Keratinocyte (primary cell): Measurements from ENCODE around the gene BTBD3. TPM values are rescaled to one million over a fixed set of nuclear protein-coding genes. Genes with fewer than 3 reads are reported as not detected.

Experiments
- DNase-seq: peaks from one replicate; pipeline ENCODE4 v3.0.0-alpha.2; 2011; ENCODE audit warnings: low read depth, missing footprints, low spot score
- FAIRE-seq: peaks from 2 replicates; lab custom pipeline; 2011; peaks lifted over from hg19 to GRCh38; lab: Jason Lieb, UNC
- H2AFZ ChIP-seq: 2 replicates; pipeline ENCODE4 v1.6.0; 2012; ENCODE audit warnings: low read length, control low read depth, inconsistent platforms; ENCODE audit not compliant: control insufficient read depth
- H3K27ac ChIP-seq: 2 replicates; pipeline ENCODE4 v1.5.1; 2011; ENCODE audit warnings: low read length; ENCODE audit not compliant: control insufficient read depth, insufficient read depth
- H3K27me3 ChIP-seq: 3 replicates; pipeline ENCODE4 v1.6.0; 2011; ENCODE audit warnings: low read length; ENCODE audit not compliant: control insufficient read depth, insufficient read depth; ENCODE audit errors: extremely low read depth
- H3K36me3 ChIP-seq, 2 experiments: 2 replicates in 1 of 2; 3 replicates in 1 of 2; pipeline ENCODE4 v1.5.1; 2011; ENCODE audit warnings: low read length in 2 of 2, mild to moderate bottlenecking in 1 of 2; ENCODE audit not compliant: control insufficient read depth in 2 of 2, insufficient read depth in 2 of 2; ENCODE audit errors: extremely low read depth in 1 of 2
- H3K4me1 ChIP-seq: 3 replicates; pipeline ENCODE4 v1.5.1; 2011; ENCODE audit warnings: low read length; ENCODE audit not compliant: control insufficient read depth, insufficient read depth; ENCODE audit errors: extremely low read depth
- H3K4me2 ChIP-seq: 3 replicates; pipeline ENCODE4 v1.6.0; 2011; ENCODE audit warnings: low read depth, low read length; ENCODE audit not compliant: control insufficient read depth, insufficient read depth; ENCODE audit errors: extremely low read depth
- H3K4me3 ChIP-seq, 3 experiments: fragments of 200-600 bp in 1 of 3; sonication (generic) in 1 of 3; 2 replicates in 2 of 3; 3 replicates in 1 of 3; pipeline ENCODE4 v1.5.1; 2011 to 2016; ENCODE audit warnings: low read length in 3 of 3, mild to moderate bottlenecking in 3 of 3, control low read depth in 2 of 3, inconsistent platforms in 1 of 3, low read depth in 1 of 3, mixed read lengths in 1 of 3, mixed run types in 1 of 3, moderate library complexity in 1 of 3; ENCODE audit not compliant: control insufficient read depth in 2 of 3, insufficient read depth in 2 of 3; ENCODE audit errors: extremely low read depth in 1 of 3
- H3K79me2 ChIP-seq: 2 replicates; pipeline ENCODE4 v1.6.0; 2012; ENCODE audit warnings: low read length; ENCODE audit not compliant: control insufficient read depth, insufficient read depth
- H3K9ac ChIP-seq: 3 replicates; pipeline ENCODE4 v1.6.0; 2011; ENCODE audit warnings: low read length; ENCODE audit not compliant: control insufficient read depth, insufficient read depth; ENCODE audit errors: extremely low read depth
- H3K9me1 ChIP-seq: 3 replicates; pipeline ENCODE4 v1.6.0; 2011; ENCODE audit warnings: low read length; ENCODE audit not compliant: control insufficient read depth, insufficient read depth; ENCODE audit errors: extremely low read depth
- H3K9me3 ChIP-seq: 2 replicates; pipeline ENCODE4 v1.5.1; 2012; ENCODE audit warnings: low read depth, low read length; ENCODE audit not compliant: control insufficient read depth
- H4K20me1 ChIP-seq: 3 replicates; pipeline ENCODE4 v1.6.0; 2011; ENCODE audit warnings: low read length; ENCODE audit not compliant: control insufficient read depth, insufficient read depth; ENCODE audit errors: extremely low read depth
- EZH2 ChIP-seq: IDR thresholded peaks from one replicate; pipeline ENCODE4 v1.6.1; 2012; ENCODE audit warnings: inconsistent platforms, mild to moderate bottlenecking, low read length, moderate library complexity
- dilution Hi-C: fragments of 300-500 bp; cut with MboI; formaldehyde crosslinking; loops from one replicate; pipeline ENCODE4 v1.7.0; 2020; ENCODE audit warnings: low sequenced_read_pairs; ENCODE audit not compliant: extremely low pct_ligation_motif_present
- polyA plus RNA-seq, 5 experiments: library from polyadenylated mRNA; depleted of rRNA in 3 of 5; stranded (reverse) in 3 of 5; stranded (forward) in 1 of 5; unstranded in 1 of 5; fragments of >200 nt; gene quantifications; 1 replicate in 1 of 5; 2 replicates in 3 of 5; 3 replicates in 1 of 5; pipeline versions ENCODE4 v1.2.1 to v1.2.3, GENCODE V29; 2011 to 2012; ENCODE audit warnings: missing spikeins in 2 of 5, low read depth in 1 of 5, low replicate concordance in 1 of 5
- TF ChIP-seq, protein P1 (sequence below), 3 experiments: IDR thresholded peaks in 1 of 3; conservative IDR thresholded peaks in 1 of 3; optimal IDR thresholded peaks in 1 of 3; 2 replicates in 2 of 3; 3 replicates in 1 of 3; pipeline versions ENCODE3 to v1.5.1; 2011; ENCODE audit warnings: low read length in 3 of 3, mild to moderate bottlenecking in 3 of 3, moderate library complexity in 2 of 3, control low read depth in 1 of 3, inconsistent platforms in 1 of 3; ENCODE audit not compliant: insufficient read depth in 2 of 3; ENCODE audit errors: extremely low read depth in 1 of 3

Gene BTBD3
- polyA plus RNA-seq, 1 donor (not counting 4 experiments of a cell fraction or from before 2014, with no cell fraction given): 29.5 TPM

DNA sequence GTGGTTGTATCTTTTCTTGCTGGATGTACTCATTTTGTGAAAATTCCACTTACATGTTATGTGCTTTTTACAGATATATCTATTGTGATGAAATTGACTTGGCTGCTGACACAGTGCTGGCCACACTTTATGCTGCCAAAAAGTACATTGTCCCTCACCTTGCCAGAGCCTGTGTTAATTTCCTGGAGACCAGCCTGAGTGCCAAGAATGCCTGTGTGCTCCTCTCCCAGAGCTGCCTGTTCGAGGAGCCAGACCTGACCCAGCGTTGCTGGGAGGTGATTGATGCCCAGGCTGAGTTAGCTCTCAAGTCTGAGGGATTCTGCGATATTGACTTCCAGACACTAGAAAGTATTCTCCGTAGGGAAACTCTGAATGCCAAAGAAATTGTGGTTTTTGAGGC is 4.9 kb downstream of the BTBD3 start:
- Histone ChIP-seq H3K4me1 (peaks cover 4% of the 10 kb centered on the region), H3K9me3 (no peaks in the 10 kb centered on the region), H3K9ac (no peak overlapping the region), H3K27me3 (no peaks in the 10 kb centered on the region), H4K20me1 (no peaks in the 10 kb centered on the region), H3K4me2 (no peak overlapping the region), H3K9me1 (no peaks in the 10 kb centered on the region), H3K4me3 (no peak overlapping the region), H3K27ac (no peak overlapping the region), H3K79me2 (peaks cover 27% of the 10 kb centered on the region), H3K36me3 (peaks cover 14 to 31% of the 10 kb centered on the region in 2 experiments), H2AFZ (no peak overlapping the region)
- DNase-seq: no peak
- FAIRE-seq: no peak
- no peak for TF ChIP-seq EZH2
- TF ChIP-seq, protein P1, sequence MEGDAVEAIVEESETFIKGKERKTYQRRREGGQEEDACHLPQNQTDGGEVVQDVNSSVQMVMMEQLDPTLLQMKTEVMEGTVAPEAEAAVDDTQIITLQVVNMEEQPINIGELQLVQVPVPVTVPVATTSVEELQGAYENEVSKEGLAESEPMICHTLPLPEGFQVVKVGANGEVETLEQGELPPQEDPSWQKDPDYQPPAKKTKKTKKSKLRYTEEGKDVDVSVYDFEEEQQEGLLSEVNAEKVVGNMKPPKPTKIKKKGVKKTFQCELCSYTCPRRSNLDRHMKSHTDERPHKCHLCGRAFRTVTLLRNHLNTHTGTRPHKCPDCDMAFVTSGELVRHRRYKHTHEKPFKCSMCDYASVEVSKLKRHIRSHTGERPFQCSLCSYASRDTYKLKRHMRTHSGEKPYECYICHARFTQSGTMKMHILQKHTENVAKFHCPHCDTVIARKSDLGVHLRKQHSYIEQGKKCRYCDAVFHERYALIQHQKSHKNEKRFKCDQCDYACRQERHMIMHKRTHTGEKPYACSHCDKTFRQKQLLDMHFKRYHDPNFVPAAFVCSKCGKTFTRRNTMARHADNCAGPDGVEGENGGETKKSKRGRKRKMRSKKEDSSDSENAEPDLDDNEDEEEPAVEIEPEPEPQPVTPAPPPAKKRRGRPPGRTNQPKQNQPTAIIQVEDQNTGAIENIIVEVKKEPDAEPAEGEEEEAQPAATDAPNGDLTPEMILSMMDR (optimal IDR thresholded peaks at IDR 0.05 in 1 of 3, IDR thresholded peaks at IDR 0.05 in 1 of 3, conservative IDR thresholded peaks at IDR 0.05 in 1 of 3; ENCODE audit: extremely low read depth in 1 of 3, insufficient read depth in 2 of 3, low read length in 3 of 3): no peak
- dilution Hi-C loops: no loop called here

DNA sequence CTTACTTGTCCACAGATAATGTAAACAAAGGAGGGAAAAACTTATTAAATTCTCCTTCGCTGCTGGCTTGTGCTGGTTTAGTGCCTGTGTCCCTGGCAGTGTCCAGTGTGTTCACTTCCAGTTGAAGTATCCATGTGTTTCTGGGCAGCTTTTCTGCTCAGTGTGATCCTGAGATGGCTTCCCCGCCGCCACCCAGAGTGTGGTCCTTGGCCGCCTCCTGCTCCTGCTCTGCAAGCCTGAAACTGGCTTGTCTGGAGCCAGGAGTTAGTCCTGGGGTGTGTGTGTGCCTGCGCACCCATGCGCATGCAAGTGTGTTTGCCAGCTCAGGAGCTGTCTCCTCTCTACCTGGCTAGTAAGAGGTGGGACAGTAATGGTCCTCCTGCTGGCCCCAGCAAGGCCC is 7.2 kb downstream of the BTBD3 start:
- H3K4me2 ChIP-seq: no peak overlapping the region
- no peak overlapping the region for H3K4me3 ChIP-seq
- peaks cover 8% of the 10 kb centered on the region for H3K79me2 ChIP-seq
- dilution Hi-C loops: no loop called here
- no peak overlapping the region for H3K27ac ChIP-seq
- H4K20me1 ChIP-seq: no peaks in the 10 kb centered on the region
- H3K9ac ChIP-seq: no peak overlapping the region
- H3K9me3 ChIP-seq: no peaks in the 10 kb centered on the region
- H3K36me3 ChIP-seq: peaks cover 14 to 28% of the 10 kb centered on the region in 2 experiments
- FAIRE-seq (no peak), DNase-seq (no peak)
- no peaks in the 10 kb centered on the region for H3K9me1 ChIP-seq
- no peaks in the 10 kb centered on the region for H3K27me3 ChIP-seq
- no peaks in the 10 kb centered on the region for H3K4me1 ChIP-seq
- no peak overlapping the region for H2AFZ ChIP-seq
- no peak for TF ChIP-seq EZH2
- TF ChIP-seq, protein P1 (optimal IDR thresholded peaks at IDR 0.05 in 1 of 3, IDR thresholded peaks at IDR 0.05 in 1 of 3, conservative IDR thresholded peaks at IDR 0.05 in 1 of 3; ENCODE audit: extremely low read depth in 1 of 3, insufficient read depth in 2 of 3, low read length in 3 of 3): no peak
